Hematopoietic multipotent progenitor cell treated with erythropoietin and hydrocortisone succinate and interleukin-3 and kit ligand, for 4 days (in vitro differentiated cells): ENCODE measurements around the gene C1QTNF9.
"Not testable (repeated sequence)": the region's sequence is repeated elsewhere in the genome, so short reads cannot be mapped to it uniquely, and the experiment has no call there.

Experiments used
- DNase-seq: peaks from one replicate; pipeline ENCODE4 v3.0.0-alpha.2; 2015

C1QTNF9 gene

GRCh38 chr13:24309300-24309699 is at the start of gene C1QTNF9:
C1QTNF9 (plus strand) TSS chr13:24309580; CDS start chr13:24316004, 6,424 bp downstream.
- not testable (repeated sequence) for DNase-seq

- DNase-seq, result no peak
Observed at GRCh38 chr13:24261566-24261965, 47.8 kb upstream of the C1QTNF9 start.

GRCh38 chr13:24263632-24264031 is 45.7 kb upstream of the C1QTNF9 start:
- DNase-seq, result no peak

- DNase-seq, result peak; percentile 76
Observed at GRCh38 chr13:24264976-24265375, 44.4 kb upstream of the C1QTNF9 start.

GRCh38 chr13:24265453-24265852 is 43.9 kb upstream of the C1QTNF9 start:
- no peak for DNase-seq

- peak; percentile 46 for DNase-seq
Observed at GRCh38 chr13:24267274-24267673, 42.1 kb upstream of the C1QTNF9 start.

GRCh38 chr13:24267801-24268200 is 41.6 kb upstream of the C1QTNF9 start:
- DNase-seq, result no peak

GRCh38 chr13:24269821-24270220 is 39.6 kb upstream of the C1QTNF9 start:
- no peak for DNase-seq

GRCh38 chr13:24270639-24271141 is 38.7 kb upstream of the C1QTNF9 start:
- peak; percentile 90 for DNase-seq

GRCh38 chr13:24271231-24271600 is 38.2 kb upstream of the C1QTNF9 start:
- DNase-seq, result no peak

GRCh38 chr13:24271601-24272451 is 37.6 kb upstream of the C1QTNF9 start:
- DNase-seq, result peak; percentile 89

- no peak for DNase-seq
Observed at GRCh38 chr13:24272452-24273161, 36.8 kb upstream of the C1QTNF9 start.

GRCh38 chr13:24273926-24274325 is 35.5 kb upstream of the C1QTNF9 start:
- no peak for DNase-seq

GRCh38 chr13:24274452-24275021 is 34.8 kb upstream of the C1QTNF9 start:
- DNase-seq, result peak; percentile 71

- DNase-seq, result no peak
Observed at GRCh38 chr13:24275041-24275440, 34.3 kb upstream of the C1QTNF9 start.

- peak; percentile 58 for DNase-seq
Observed at GRCh38 chr13:24276306-24276705, 33.1 kb upstream of the C1QTNF9 start.

GRCh38 chr13:24276861-24277260 is 32.5 kb upstream of the C1QTNF9 start:
- DNase-seq, result no peak

- DNase-seq, result no peak
Observed at GRCh38 chr13:24277761-24278160, 31.6 kb upstream of the C1QTNF9 start.

- DNase-seq, result no peak
Observed at GRCh38 chr13:24279327-24280110, 29.9 kb upstream of the C1QTNF9 start.

- DNase-seq, result no peak
Observed at GRCh38 chr13:24280720-24281119, 28.7 kb upstream of the C1QTNF9 start.

GRCh38 chr13:24281188-24282008 is 28.0 kb upstream of the C1QTNF9 start:
- DNase-seq, result no peak

GRCh38 chr13:24282256-24282655 is 27.1 kb upstream of the C1QTNF9 start:
- DNase-seq, result no peak
